ENCODE measurements around the gene S100A10. TPM values are rescaled to one million over a fixed set of nuclear protein-coding genes. Genes with fewer than 3 reads are reported as not detected.
A peak's percentile ranks its signal among the peaks of the same experiment; 100 is the strongest.

The S100A10 gene
- total and polyA plus RNA-seq, 2 experiments from 2014 or later, result 35.9 to 634 TPM

DNA sequence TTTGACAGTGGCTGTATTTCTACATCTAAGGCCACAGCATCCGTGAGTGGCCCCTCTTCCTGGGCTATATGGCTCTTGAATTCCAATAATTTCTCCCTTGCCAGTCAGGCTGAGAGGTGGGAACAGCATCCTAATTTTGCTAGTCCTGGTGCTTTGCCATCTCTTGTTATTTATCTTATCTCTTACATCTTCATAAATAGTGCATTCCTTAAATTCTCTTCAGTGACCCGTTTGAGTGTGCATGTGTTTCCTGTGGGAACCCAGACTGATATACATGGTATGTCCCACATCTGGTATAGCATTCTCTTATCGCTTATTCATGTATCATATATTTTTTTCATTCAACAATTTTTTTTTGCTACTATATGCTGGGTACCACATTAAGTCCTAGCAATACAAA is 33.2 kb upstream of the S100A10 start:
- peaks cover 4% of the 10 kb centered on the region; the same call in 1 of the 2 replicates for H3K9me2 ChIP-seq (ENCODE audit: insufficient read depth)
- H3K79me2 ChIP-seq (replicated peaks; ENCODE audit: insufficient read depth), result no peaks in the 10 kb centered on the region
- ATAC-seq (no peak), DNase-seq (ENCODE audit: low spot score) (no peak)
- no peaks in the 10 kb centered on the region for H3F3A ChIP-seq (replicated peaks; ENCODE audit: low read depth)
- Mint-ChIP-seq H3K36me3 (ENCODE audit: low read depth) (peaks cover under 1% of the 10 kb centered on the region; the same call in 1 of the 3 replicates), H3K27ac (no peak overlapping the region), H3K9me3 (no peaks in the 10 kb centered on the region; the same call in 2 of the 3 replicates), H3K27me3 (ENCODE audit: insufficient read depth, low read depth, poor library complexity) (peaks cover 1% of the 10 kb centered on the region), H3K4me1 (peaks cover 16% of the 10 kb centered on the region), H3K4me3 (no peak overlapping the region)
- no peak overlapping the region for H3K4me3 ChIP-seq
- no peaks in the 10 kb centered on the region for H3K27me3 ChIP-seq (ENCODE audit: insufficient read depth)
- H3K4me2 ChIP-seq, result no peak overlapping the region
- H3K4me1 ChIP-seq (ENCODE audit: insufficient read depth), result peaks cover 3% of the 10 kb centered on the region; the same call in 1 of the 2 replicates
- H3K27ac ChIP-seq (ENCODE audit: low read depth), result no peak overlapping the region
- H3K36me3 ChIP-seq (ENCODE audit: insufficient read depth), result 0 out of 2 replicates have a peak, but pooled peaks cover 5% of the 10 kb centered on the region
- H2AFZ ChIP-seq, result no peak overlapping the region
- H4K20me1 ChIP-seq (replicated peaks; ENCODE audit: insufficient read depth), result no peaks in the 10 kb centered on the region; the same call in 1 of the 2 replicates
- no peak for TF ChIP-seq JUNB (IDR thresholded peaks at IDR 0.05; ENCODE audit: unreplicated experiment)
- no peak for TF ChIP-seq STAT1 (IDR thresholded peaks at IDR 0.05; ENCODE audit: unreplicated experiment)
- TF ChIP-seq, protein P1, sequence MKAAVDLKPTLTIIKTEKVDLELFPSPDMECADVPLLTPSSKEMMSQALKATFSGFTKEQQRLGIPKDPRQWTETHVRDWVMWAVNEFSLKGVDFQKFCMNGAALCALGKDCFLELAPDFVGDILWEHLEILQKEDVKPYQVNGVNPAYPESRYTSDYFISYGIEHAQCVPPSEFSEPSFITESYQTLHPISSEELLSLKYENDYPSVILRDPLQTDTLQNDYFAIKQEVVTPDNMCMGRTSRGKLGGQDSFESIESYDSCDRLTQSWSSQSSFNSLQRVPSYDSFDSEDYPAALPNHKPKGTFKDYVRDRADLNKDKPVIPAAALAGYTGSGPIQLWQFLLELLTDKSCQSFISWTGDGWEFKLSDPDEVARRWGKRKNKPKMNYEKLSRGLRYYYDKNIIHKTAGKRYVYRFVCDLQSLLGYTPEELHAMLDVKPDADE (IDR thresholded peaks at IDR 0.05), result no peak
- TF ChIP-seq, protein P2, sequence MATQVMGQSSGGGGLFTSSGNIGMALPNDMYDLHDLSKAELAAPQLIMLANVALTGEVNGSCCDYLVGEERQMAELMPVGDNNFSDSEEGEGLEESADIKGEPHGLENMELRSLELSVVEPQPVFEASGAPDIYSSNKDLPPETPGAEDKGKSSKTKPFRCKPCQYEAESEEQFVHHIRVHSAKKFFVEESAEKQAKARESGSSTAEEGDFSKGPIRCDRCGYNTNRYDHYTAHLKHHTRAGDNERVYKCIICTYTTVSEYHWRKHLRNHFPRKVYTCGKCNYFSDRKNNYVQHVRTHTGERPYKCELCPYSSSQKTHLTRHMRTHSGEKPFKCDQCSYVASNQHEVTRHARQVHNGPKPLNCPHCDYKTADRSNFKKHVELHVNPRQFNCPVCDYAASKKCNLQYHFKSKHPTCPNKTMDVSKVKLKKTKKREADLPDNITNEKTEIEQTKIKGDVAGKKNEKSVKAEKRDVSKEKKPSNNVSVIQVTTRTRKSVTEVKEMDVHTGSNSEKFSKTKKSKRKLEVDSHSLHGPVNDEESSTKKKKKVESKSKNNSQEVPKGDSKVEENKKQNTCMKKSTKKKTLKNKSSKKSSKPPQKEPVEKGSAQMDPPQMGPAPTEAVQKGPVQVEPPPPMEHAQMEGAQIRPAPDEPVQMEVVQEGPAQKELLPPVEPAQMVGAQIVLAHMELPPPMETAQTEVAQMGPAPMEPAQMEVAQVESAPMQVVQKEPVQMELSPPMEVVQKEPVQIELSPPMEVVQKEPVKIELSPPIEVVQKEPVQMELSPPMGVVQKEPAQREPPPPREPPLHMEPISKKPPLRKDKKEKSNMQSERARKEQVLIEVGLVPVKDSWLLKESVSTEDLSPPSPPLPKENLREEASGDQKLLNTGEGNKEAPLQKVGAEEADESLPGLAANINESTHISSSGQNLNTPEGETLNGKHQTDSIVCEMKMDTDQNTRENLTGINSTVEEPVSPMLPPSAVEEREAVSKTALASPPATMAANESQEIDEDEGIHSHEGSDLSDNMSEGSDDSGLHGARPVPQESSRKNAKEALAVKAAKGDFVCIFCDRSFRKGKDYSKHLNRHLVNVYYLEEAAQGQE (IDR thresholded peaks at IDR 0.05; ENCODE audit: unreplicated experiment), result no peak
- no peak for TF ChIP-seq POLR2AphosphoS5 (IDR thresholded peaks at IDR 0.05; ENCODE audit: low read depth)
- TF ChIP-seq, protein P3, sequence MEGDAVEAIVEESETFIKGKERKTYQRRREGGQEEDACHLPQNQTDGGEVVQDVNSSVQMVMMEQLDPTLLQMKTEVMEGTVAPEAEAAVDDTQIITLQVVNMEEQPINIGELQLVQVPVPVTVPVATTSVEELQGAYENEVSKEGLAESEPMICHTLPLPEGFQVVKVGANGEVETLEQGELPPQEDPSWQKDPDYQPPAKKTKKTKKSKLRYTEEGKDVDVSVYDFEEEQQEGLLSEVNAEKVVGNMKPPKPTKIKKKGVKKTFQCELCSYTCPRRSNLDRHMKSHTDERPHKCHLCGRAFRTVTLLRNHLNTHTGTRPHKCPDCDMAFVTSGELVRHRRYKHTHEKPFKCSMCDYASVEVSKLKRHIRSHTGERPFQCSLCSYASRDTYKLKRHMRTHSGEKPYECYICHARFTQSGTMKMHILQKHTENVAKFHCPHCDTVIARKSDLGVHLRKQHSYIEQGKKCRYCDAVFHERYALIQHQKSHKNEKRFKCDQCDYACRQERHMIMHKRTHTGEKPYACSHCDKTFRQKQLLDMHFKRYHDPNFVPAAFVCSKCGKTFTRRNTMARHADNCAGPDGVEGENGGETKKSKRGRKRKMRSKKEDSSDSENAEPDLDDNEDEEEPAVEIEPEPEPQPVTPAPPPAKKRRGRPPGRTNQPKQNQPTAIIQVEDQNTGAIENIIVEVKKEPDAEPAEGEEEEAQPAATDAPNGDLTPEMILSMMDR (conservative IDR thresholded peaks at IDR 0.05; ENCODE audit: low read depth in 2 of 2), result no peak
- TF ChIP-seq ZNF114 (CRISPR knock-in tag; IDR thresholded peaks at IDR 0.05), result no peak
- TF ChIP-seq CREB1 (CRISPR knock-in tag; IDR thresholded peaks at IDR 0.05; ENCODE audit: low read depth), result no peak

DNA sequence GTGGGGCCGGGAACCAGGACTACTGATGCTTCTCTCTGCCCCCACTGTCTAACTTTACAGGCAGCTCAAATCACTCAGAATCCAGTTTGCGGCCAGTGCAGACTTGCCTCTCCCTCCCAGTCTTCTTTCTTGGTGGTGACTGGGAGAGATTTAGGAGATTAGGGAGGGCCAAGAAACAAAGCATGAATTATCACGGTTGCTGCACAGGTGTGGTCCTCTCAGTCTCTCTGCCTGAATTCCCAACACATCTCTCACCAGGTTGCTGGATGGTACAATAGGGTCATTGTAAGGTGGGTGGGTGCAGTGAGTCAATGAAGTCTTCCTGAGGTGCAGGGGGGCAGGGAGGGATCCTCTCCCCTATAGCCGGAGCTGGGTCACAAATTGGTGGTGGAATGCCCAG is 30.6 kb upstream of the S100A10 start:
- Histone ChIP-seq H2AFZ (peak overlapping the region; percentile 81; the same call in 1 of the 2 replicates), H3K36me3 (ENCODE audit: insufficient read depth) (no peaks in the 10 kb centered on the region), H3K4me1 (ENCODE audit: insufficient read depth) (peaks cover 3% of the 10 kb centered on the region; the same call in 1 of the 2 replicates), H3K4me3 (no peak overlapping the region), H4K20me1 (replicated peaks; ENCODE audit: insufficient read depth) (no peaks in the 10 kb centered on the region; the same call in 1 of the 2 replicates), H3F3A (replicated peaks; ENCODE audit: low read depth) (no peaks in the 10 kb centered on the region), H3K4me2 (no peak overlapping the region), H3K27me3 (ENCODE audit: insufficient read depth) (no peaks in the 10 kb centered on the region), H3K79me2 (replicated peaks; ENCODE audit: insufficient read depth) (no peaks in the 10 kb centered on the region), H3K27ac (ENCODE audit: low read depth) (no peak overlapping the region), H3K9me2 (ENCODE audit: insufficient read depth) (peaks cover 4% of the 10 kb centered on the region; the same call in 1 of the 2 replicates)
- no peak overlapping the region for H3K4me3 Mint-ChIP-seq
- H3K4me1 Mint-ChIP-seq, result peaks cover 17% of the 10 kb centered on the region
- DNase-seq (ENCODE audit: low spot score) (no peak), ATAC-seq (no peak)
- no peaks in the 10 kb centered on the region; the same call in 2 of the 3 replicates for H3K9me3 Mint-ChIP-seq
- no peak overlapping the region for H3K27ac Mint-ChIP-seq
- no peaks in the 10 kb centered on the region for H3K36me3 Mint-ChIP-seq (ENCODE audit: low read depth)
- H3K27me3 Mint-ChIP-seq (ENCODE audit: insufficient read depth, low read depth, poor library complexity), result peaks cover 1% of the 10 kb centered on the region
- TF ChIP-seq, protein P3 (conservative IDR thresholded peaks at IDR 0.05; ENCODE audit: low read depth in 2 of 2), result no peak
- no peak for TF ChIP-seq JUNB (IDR thresholded peaks at IDR 0.05; ENCODE audit: unreplicated experiment)
- TF ChIP-seq EZH2 (IDR thresholded peaks at IDR 0.05; ENCODE audit: low read depth, unreplicated experiment), result no peak
